ENCODE results near the gene CKM. TPM values are rescaled to one million over a fixed set of nuclear protein-coding genes. Genes with fewer than 3 reads are reported as not detected.

Gene CKM
- total RNA-seq, 3 donors from 2014 or later: not detected

DNA sequence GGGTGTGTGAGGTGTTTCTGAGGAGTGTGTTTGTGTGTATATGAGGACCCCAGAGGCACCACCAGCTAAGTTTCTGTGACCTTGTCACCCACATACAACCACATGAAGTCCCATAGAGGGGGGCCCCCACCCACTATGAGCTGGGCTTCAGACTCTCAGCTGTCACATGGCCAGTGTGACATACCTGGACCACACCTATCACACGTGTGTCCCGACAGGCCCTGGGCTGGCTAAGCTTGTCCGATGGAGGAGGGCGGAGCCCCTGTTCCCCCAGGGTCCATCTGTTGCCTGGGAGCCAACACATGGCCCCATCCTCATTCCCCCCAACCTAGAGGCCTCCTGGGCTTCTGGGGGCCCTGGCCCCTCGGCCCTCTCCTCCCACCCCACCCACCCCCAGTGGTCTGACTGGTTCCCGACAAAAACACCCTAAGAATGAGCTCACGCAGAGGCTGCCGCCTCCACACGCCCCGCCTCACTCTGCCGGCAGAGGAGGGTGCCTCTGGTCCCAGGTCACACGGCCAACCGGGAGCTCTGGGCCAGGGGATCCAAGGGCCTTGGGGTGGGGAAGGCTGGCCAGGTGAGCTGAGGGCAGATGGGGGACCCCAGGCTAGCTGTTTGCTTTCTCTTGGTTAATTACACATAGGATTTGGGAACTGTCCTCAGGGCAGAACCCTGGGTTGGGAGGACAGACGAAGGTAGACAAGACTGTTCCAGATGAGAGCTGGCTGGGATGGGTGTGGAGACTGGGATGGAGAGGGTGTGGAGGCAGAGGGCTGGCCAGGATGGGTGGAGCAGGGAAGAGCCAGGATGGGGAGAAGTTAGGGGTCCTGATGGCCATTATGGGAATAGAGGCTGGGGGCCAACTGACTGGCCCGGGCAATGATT lies 22.2 kb upstream of the CKM start:
- H3K4me1 ChIP-seq: no peaks in the 10 kb centered on the region
- H3K9me3 ChIP-seq: no peaks in the 10 kb centered on the region
- H3K4me3 ChIP-seq: no peak overlapping the region
- H3K27me3 ChIP-seq: peaks cover 0 to 11% of the 10 kb centered on the region in 2 donors
- intact Hi-C loops (cut with DNase I; ENCODE audit: low total_unique reads): no loop called here
- TF ChIP-seq, protein P1, sequence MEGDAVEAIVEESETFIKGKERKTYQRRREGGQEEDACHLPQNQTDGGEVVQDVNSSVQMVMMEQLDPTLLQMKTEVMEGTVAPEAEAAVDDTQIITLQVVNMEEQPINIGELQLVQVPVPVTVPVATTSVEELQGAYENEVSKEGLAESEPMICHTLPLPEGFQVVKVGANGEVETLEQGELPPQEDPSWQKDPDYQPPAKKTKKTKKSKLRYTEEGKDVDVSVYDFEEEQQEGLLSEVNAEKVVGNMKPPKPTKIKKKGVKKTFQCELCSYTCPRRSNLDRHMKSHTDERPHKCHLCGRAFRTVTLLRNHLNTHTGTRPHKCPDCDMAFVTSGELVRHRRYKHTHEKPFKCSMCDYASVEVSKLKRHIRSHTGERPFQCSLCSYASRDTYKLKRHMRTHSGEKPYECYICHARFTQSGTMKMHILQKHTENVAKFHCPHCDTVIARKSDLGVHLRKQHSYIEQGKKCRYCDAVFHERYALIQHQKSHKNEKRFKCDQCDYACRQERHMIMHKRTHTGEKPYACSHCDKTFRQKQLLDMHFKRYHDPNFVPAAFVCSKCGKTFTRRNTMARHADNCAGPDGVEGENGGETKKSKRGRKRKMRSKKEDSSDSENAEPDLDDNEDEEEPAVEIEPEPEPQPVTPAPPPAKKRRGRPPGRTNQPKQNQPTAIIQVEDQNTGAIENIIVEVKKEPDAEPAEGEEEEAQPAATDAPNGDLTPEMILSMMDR (IDR thresholded peaks at IDR 0.05): no peak
- TF ChIP-seq POLR2A (IDR thresholded peaks at IDR 0.05) (no peak), POLR2AphosphoS5 (IDR thresholded peaks at IDR 0.05) (no peak)
- no peak overlapping the region for H3K27ac ChIP-seq
- no peak for DNase-seq (ENCODE audit: low spot score in 2 of 2)
- no peaks in the 10 kb centered on the region for H3K36me3 ChIP-seq

DNA sequence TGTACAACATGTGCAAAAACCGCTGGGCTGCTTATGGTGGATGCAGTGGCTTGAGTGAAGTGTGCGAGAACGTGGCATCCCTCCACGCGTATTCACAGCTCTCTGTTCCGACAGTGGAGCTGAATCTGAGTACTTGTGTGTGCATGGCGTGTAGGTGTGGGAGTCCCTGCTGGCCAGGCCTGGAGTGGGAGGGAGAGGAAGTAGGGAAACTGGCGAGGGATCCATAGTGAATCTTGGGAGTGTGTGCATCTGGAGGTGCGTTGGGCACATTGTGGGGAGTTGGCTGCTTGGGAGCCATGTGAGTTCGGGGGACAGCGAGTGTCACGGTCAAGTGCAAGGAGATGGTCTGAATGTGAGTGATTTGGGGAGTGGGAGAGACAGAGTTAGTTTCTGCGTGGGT lies 20.2 kb upstream of the CKM start:
- Histone ChIP-seq H3K4me3 (no peak overlapping the region), H3K4me1 (no peaks in the 10 kb centered on the region), H3K27ac (no peak overlapping the region), H3K27me3 (peaks cover 0 to 11% of the 10 kb centered on the region in 2 donors), H3K9me3 (no peaks in the 10 kb centered on the region), H3K36me3 (no peaks in the 10 kb centered on the region)
- no peak for DNase-seq (ENCODE audit: low spot score in 2 of 2)
- intact Hi-C loops (cut with DNase I; ENCODE audit: low total_unique reads): no loop called here
- TF ChIP-seq POLR2AphosphoS5 (IDR thresholded peaks at IDR 0.05) (no peak), POLR2A (IDR thresholded peaks at IDR 0.05) (no peak)
- TF ChIP-seq, protein P1 (IDR thresholded peaks at IDR 0.05): no peak

GRCh38 chr19:45340899-45341453 lies 18.3 kb upstream of the CKM start:
- intact Hi-C loops (cut with DNase I; ENCODE audit: low total_unique reads): no loop called here
- H3K27me3 ChIP-seq: peaks cover 0 to 11% of the 10 kb centered on the region in 2 donors

GRCh38 chr19:45340232-45340898 lies 17.7 kb upstream of the CKM start, which contains the start of gene KLC3:
TSS of gene KLC3 (plus strand) at chr19:45340750. CDS start at chr19:45345542, 4,792 bp downstream.
- Histone ChIP-seq H3K27me3 (peaks cover 0 to 11% of the 10 kb centered on the region in 2 donors), H3K27ac (peak within 1 kb of the TSS; percentile 71 to 78), H3K36me3 (no peaks in the 10 kb centered on the region), H3K4me1 (no peaks in the 10 kb centered on the region), H3K9me3 (no peaks in the 10 kb centered on the region), H3K4me3 (peak within 1 kb of the TSS in 2 of 3 donors; percentile 63 to 74)
- intact Hi-C loops (cut with DNase I; ENCODE audit: low total_unique reads): no loop called here
- DNase-seq (ENCODE audit: low spot score in 2 of 2): no peak
- no peak for TF ChIP-seq POLR2A (IDR thresholded peaks at IDR 0.05)
- TF ChIP-seq POLR2AphosphoS5 (IDR thresholded peaks at IDR 0.05): peak in 1 of 3 donors; percentile 49

More at GRCh38 chr19:45340899-45341453, 18.3 kb upstream of the CKM start:
- peak in 1 of 2 donors; percentile 33 for DNase-seq (ENCODE audit: low spot score in 2 of 2)
- Histone ChIP-seq H3K4me3 (peak overlapping the region in 2 of 3 donors; percentile 63 to 74), H3K36me3 (no peaks in the 10 kb centered on the region), H3K4me1 (no peaks in the 10 kb centered on the region), H3K9me3 (no peaks in the 10 kb centered on the region), H3K27ac (peak overlapping the region; percentile 71 to 78)
- TF ChIP-seq, protein P1 (IDR thresholded peaks at IDR 0.05): no peak
- no peak for TF ChIP-seq POLR2A (IDR thresholded peaks at IDR 0.05)
- TF ChIP-seq POLR2AphosphoS5 (IDR thresholded peaks at IDR 0.05): no peak

DNA sequence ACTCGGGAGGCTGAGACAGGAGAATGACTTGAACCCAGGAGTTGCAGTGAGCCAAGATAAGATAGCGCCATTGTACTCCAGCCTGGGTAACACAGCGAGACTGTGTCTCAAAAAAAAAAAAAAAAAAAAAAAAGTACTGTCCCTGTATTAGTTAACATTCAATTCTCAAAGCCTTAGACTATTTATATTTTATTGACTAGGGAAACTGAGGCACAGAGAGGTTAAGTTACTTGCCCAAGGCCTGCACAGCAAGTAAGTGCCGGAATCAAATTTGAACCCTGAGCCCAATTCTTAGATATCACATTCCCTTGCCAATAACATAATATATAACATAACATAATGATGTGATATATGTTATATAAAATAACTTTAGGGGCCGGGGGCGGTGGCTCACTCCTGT lies 17.0 kb upstream of the CKM start:
- Histone ChIP-seq H3K9me3 (no peaks in the 10 kb centered on the region), H3K36me3 (no peaks in the 10 kb centered on the region), H3K4me3 (no peak overlapping the region), H3K4me1 (no peaks in the 10 kb centered on the region), H3K27ac (no peak overlapping the region), H3K27me3 (peaks cover 0 to 11% of the 10 kb centered on the region in 2 donors)
- DNase-seq (ENCODE audit: low spot score in 2 of 2): no peak
- TF ChIP-seq POLR2A (IDR thresholded peaks at IDR 0.05) (no peak), POLR2AphosphoS5 (IDR thresholded peaks at IDR 0.05) (no peak)
- TF ChIP-seq, protein P1 (IDR thresholded peaks at IDR 0.05): no peak
- intact Hi-C loops (cut with DNase I; ENCODE audit: low total_unique reads): no loop called here
